ENCODE measurements around the gene COL28A1. TPM values are rescaled to one million over a fixed set of nuclear protein-coding genes. Genes with fewer than 3 reads are reported as not detected.

COL28A1 gene
- total and polyA plus RNA-seq, 4 donors: 0.05 to 0.50 (median 0.18) TPM

DNA sequence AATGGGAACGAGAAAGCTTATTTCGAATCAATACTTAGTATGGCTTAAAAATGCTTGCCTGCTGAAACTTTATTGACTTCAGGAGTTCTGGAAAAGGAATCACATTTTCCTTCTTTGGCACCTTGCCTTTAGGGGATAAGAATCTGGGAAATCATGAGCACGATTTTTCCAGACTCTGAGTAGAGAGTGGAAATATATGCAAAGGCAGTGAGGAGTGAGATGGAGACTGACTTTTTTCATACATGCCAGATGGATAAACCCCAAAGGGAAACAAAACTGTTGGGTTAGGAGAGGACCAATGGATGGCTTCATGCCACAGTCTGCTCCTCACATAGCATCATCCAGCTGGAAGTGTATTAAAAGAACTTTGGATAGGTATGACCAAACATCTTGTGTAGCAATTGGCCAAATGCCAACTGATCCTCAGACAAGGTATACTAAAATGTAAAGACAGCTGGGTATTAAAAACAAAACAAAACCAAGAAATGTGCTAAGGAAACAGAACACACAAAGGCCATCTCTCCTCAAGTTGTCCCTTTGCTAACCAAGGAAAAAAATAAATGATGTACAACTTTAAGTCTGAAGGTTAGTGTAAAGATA is 1.7 kb downstream of the COL28A1 start:
- Histone ChIP-seq H3K36me3 (ENCODE audit: control insufficient read depth in 4 of 4, insufficient read depth in 3 of 4, low read depth in 1 of 4, low read length in 3 of 4) (no peaks in the 10 kb centered on the region), H3K27ac (ENCODE audit: low read depth in 1 of 2, low read length in 2 of 2) (no peak overlapping the region), H3K9me3 (ENCODE audit: control insufficient read depth in 4 of 4, low read length in 3 of 4) (no peaks in the 10 kb centered on the region), H3K27me3 (ENCODE audit: control insufficient read depth in 4 of 4, insufficient read depth in 4 of 4, low read length in 3 of 4) (no peaks in the 10 kb centered on the region), H3K9ac (ENCODE audit: low read depth in 1 of 2, low read length in 2 of 2) (no peak overlapping the region), H3K4me1 (ENCODE audit: control insufficient read depth in 4 of 4, insufficient read depth in 4 of 4, low read length in 3 of 4) (no peaks in the 10 kb centered on the region), H3K4me3 (ENCODE audit: low read depth in 1 of 3, low read length in 3 of 3) (no peak overlapping the region)
- no peak for DNase-seq (ENCODE audit: low spot score)
- TF ChIP-seq GABPA (IDR thresholded peaks at IDR 0.05 in 1 of 2, conservative IDR thresholded peaks at IDR 0.05 in 1 of 2): no peak
- no peak for TF ChIP-seq CTCF (IDR thresholded peaks at IDR 0.05; ENCODE audit: low read depth, low read length, missing input control)
- TF ChIP-seq FOXA2 (IDR thresholded peaks at IDR 0.05): no peak
- no peak for TF ChIP-seq SP1 (IDR thresholded peaks at IDR 0.05)
- no peak for TF ChIP-seq RXRA (IDR thresholded peaks at IDR 0.05)
- TF ChIP-seq REST (IDR thresholded peaks at IDR 0.05): no peak
- no peak for TF ChIP-seq ATF3 (IDR thresholded peaks at IDR 0.05)
- TF ChIP-seq, protein P1, sequence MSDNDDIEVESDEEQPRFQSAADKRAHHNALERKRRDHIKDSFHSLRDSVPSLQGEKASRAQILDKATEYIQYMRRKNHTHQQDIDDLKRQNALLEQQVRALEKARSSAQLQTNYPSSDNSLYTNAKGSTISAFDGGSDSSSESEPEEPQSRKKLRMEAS (IDR thresholded peaks at IDR 0.05): no peak
- no peak for TF ChIP-seq NR2F2 (IDR thresholded peaks at IDR 0.05)
- no peak for TF ChIP-seq FOXA1 (IDR thresholded peaks at IDR 0.05)
- TF ChIP-seq YY1 (IDR thresholded peaks at IDR 0.05): no peak
- TF ChIP-seq HNF4G (IDR thresholded peaks at IDR 0.05): no peak
- WGBS: 87% methylated on average over 3 of the region's 3 CpGs

DNA sequence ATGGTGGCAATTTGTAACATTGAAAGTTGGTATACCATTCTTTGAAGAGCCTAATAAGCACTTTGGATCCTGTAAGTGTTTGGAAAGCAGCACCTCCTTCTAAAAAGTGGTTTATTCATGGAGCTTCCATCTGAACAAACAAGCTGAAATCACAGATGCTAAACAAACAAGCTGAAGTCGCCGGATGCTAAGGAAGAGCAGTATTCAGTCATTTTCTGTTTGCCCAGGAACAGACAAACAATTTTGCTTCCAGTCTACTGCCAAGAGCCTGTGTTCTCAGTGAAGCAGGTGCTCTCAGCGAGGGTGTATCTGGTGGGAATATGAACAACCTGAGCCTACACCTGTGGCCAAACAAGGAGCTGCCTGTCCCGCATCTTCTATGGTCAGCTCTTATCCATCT is 6.3 kb downstream of the COL28A1 start:
- no peaks in the 10 kb centered on the region for H3K27me3 ChIP-seq (ENCODE audit: control insufficient read depth in 4 of 4, insufficient read depth in 4 of 4, low read length in 3 of 4)

More for the DNA sequence above, 6.3 kb downstream of the COL28A1 start:
- Histone ChIP-seq H3K36me3 (ENCODE audit: control insufficient read depth in 4 of 4, insufficient read depth in 3 of 4, low read depth in 1 of 4, low read length in 3 of 4) (no peaks in the 10 kb centered on the region), H3K4me3 (ENCODE audit: low read depth in 1 of 3, low read length in 3 of 3) (no peak overlapping the region), H3K9ac (ENCODE audit: low read depth in 1 of 2, low read length in 2 of 2) (no peak overlapping the region), H3K27ac (ENCODE audit: low read depth in 1 of 2, low read length in 2 of 2) (no peak overlapping the region), H3K9me3 (ENCODE audit: control insufficient read depth in 4 of 4, low read length in 3 of 4) (no peaks in the 10 kb centered on the region), H3K4me1 (ENCODE audit: control insufficient read depth in 4 of 4, insufficient read depth in 4 of 4, low read length in 3 of 4) (no peaks in the 10 kb centered on the region)
- no peak for TF ChIP-seq FOXA2 (IDR thresholded peaks at IDR 0.05)
- no peak for TF ChIP-seq CTCF (IDR thresholded peaks at IDR 0.05; ENCODE audit: low read depth, low read length, missing input control)
- TF ChIP-seq GABPA (IDR thresholded peaks at IDR 0.05 in 1 of 2, conservative IDR thresholded peaks at IDR 0.05 in 1 of 2): no peak
- no peak for TF ChIP-seq TAF1 (conservative IDR thresholded peaks at IDR 0.05)
- TF ChIP-seq NR2F2 (IDR thresholded peaks at IDR 0.05): no peak
- no peak for DNase-seq (ENCODE audit: low spot score)
- WGBS: 66% methylated on average over 4 of the region's 4 CpGs

All from liver (tissue), 9 donors.